Stimulated activated CD4-positive, alpha-beta T cell treated with anti-CD3 and anti-CD28 coated beads, Interleukin-1b, Interleukin-23, amount 100 ng/mL, for 1 hour (primary cell): ENCODE results near the gene PHTF2.

Source experiments
- DNase-seq, 2 donors: peaks; one replicate each; pipeline ENCODE4 v3.0.0-alpha.2; 2020; ENCODE audit warnings: low read depth in 2 of 2

Gene PHTF2

GRCh38 chr7:77877791-77878190 lies 79.2 kb downstream of the PHTF2 start:
- DNase-seq, result no peak

GRCh38 chr7:77878500-77878899 lies 79.9 kb downstream of the PHTF2 start:
- DNase-seq, result no peak

GRCh38 chr7:77879272-77879671 lies 80.7 kb downstream of the PHTF2 start:
- no peak for DNase-seq

DNA sequence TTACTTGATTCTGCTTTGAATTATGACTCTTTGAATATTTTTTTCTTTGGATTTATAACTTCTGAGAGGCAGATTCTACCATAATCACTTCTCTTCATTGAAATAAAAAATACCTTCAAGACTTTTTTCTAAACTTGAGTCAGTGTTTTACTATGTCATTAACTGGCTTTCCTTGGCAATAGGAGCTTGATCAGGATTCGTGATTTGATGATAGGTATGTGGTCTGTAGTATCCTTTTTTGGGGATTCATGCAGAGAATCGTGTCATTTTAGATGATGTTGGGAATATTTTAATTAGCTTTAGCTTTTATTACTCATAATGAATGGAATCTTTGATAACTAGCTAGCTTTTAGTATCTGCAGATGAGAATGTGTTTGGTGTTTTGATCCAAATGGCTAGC lies 83.3 kb downstream of the PHTF2 start:
- DNase-seq, result no peak

DNA sequence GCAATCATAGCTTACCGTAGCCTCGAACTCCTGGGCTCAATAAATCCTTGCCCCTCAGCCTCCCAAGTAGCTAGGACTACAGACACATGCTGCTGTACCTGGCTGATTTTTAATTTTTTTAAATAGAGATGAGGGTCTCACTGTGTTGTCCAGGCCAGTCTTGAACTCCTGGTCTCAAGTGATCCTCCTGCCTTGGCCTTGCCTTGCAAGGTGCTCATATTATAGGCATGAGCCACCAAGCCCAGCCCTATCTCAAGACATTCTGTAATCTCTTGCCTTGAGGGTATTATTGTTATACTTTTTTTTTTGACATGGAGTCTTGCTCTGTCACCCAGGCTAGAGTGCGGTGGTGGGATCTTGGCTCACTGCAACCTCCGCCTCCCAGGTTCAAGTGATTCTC lies 86.6 kb downstream of the PHTF2 start:
- DNase-seq, result no peak

GRCh38 chr7:77887567-77887966 lies 89.0 kb downstream of the PHTF2 start:
- DNase-seq, result no peak

DNA sequence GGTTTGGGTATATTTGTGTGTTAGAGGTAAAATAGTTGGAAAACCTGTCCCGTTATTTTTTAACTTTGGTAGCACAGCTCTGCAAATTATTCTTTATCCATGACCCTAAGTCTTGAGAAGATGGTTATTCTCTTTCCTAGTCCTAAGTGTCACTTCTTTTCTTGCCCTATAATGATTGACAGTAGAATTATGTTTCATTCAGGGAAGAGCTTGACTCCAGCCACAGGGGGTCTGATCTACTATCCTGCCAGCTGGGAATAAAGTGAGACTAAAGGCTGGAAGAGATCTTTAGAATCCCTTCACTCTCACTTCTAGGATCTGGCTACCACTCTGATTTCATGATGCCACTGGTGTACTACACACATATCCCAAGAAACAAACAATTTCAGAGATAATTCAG lies 90.4 kb downstream of the PHTF2 start:
- no peak for DNase-seq

DNA sequence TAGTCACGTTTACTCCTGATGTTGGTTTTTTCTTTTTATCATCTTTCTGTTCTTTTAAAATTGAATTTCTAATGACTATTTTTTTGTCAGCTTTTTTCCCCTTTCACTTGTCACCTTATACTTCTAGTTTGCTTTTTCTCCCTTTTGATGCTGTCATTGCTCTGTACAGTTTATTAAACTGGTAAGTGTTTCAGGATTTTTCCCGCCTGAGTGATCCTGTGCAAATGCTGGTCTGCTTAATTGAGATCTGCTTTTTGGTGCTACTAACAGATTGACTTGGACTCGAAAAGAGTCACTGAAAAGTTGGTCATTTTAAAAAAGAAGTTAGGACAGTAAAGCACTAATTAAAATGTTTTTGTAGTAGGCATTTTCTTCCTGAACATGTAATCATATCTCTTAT lies 95.2 kb downstream of the PHTF2 start:
- no peak for DNase-seq

DNA sequence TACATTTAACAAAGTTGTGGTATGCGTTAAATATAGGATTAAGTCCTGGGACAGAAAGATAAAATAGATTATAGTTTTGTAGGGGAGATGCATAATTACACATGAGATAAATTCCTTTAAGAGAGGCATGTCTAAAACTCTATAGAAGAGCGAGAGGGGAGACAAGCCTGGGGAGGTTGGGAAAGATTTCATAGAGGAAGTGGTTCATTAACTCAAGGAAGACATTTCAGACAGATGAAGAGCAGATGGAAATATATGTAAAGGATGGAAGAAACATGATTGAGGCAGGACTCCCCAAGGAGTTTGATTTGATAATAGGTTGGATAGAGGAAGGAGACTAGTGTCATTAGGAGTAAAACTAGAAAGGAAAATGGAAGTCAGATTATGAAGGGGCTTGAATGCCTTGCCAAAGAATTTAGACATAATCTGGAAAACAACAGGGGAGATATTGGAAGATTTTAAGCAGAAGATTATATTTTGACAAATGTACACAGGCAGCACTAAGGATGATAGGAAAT lies 96.1 kb downstream of the PHTF2 start:
- DNase-seq, result no peak

DNA sequence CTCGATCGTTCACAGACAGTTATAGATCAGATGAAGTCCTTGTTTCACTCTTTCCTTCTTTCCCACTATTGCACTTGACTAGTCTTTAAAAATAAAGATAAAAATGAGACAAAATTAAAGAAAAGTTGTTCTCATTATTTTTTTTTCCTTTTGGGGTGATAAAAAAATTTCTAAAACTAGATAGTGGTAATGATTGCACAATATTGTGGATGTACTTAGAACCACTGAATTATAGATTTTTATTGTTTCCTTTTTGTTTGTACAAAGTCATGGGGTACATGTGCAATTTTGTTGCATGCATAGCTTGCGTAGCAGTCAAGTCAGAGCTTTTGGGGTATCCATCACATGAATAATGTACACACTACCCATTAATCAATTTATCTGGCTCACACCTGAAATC lies 97.3 kb downstream of the PHTF2 start:
- DNase-seq, result no peak

- no peak for DNase-seq
These were observed 98.5 kb downstream of the PHTF2 start for GRCh38 chr7:77897004-77897547.

DNA sequence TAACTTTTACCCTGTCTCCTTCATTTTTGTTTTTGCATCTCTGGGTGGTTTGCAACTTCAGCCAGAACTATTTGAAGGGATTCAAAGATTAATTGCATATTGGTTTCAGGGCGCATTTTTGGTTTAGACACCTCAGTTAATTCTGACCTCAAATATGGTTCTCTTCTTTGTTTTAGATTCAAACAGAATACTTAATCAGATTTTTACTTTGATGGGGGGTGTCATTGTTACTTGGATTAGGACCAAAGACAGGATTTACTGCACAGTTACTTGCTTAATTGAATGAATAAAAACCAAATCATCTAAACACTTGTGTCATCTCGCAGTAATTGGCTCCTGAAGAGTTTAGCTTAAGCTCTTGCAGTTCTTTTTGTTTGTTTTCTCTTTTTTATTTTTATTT lies 100.9 kb downstream of the PHTF2 start:
- no peak for DNase-seq

- DNase-seq, result no peak
These were observed 105.0 kb downstream of the PHTF2 start for GRCh38 chr7:77903597-77903996.

- no peak for DNase-seq
These were observed 105.7 kb downstream of the PHTF2 start for GRCh38 chr7:77904252-77904651.

- DNase-seq, result no peak
These were observed 108.7 kb downstream of the PHTF2 start for GRCh38 chr7:77907281-77907680.

DNA sequence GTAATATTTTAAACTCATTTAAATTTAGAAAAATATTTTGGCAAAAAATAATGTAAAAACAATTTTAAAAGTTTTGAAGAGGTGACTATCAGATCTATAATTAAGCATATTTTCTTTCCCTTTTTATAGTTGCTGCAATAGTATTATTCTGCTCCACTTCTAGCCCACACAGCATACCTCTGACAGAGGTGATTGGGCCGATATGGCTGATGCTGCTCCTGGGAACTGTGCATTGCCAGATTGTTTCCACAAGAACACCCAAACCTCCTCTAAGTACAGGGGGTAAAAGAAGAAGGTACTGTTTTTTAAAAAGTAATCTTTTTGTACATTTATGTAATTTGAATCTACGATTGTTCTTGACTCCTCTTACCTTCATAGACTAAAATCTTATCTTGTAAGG lies 110.1 kb downstream of the PHTF2 start:
- DNase-seq, result no peak

DNA sequence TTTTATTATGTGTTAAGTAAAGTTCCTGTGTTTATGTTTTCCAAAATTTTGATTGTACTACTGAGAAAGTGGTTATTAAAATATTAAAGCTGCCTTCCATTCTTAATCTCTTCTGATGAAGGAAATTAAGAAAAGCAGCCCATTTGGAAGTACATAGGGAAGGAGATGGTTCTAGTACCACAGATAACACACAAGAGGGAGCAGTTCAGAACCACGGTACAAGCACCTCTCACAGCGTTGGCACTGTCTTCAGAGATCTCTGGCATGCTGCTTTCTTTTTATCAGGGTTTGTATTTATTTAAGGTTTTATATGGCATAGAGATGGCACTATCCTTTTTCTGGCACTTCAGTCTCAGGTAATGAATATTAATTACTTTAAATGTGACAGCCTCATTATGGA lies 111.6 kb downstream of the PHTF2 start:
- DNase-seq, result no peak

DNA sequence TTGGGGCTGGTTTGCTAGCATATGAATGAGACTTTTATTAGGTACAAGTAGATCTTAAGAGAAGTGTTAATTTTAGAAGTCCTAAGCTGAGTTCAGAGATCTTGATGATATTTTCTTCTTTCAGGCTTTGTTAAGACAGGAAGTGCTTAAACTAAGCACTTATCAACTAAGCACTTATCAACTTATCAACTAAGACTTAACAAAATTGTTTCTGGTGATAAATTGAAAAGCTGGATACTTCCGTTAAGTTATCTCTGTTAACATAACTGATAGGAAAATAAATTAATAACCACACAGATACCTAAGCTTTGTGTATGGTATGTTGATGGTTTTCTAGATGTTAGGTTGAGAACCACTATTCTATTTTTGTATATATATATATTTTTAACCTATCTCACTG lies 113.7 kb downstream of the PHTF2 start:
- DNase-seq, result no peak

DNA sequence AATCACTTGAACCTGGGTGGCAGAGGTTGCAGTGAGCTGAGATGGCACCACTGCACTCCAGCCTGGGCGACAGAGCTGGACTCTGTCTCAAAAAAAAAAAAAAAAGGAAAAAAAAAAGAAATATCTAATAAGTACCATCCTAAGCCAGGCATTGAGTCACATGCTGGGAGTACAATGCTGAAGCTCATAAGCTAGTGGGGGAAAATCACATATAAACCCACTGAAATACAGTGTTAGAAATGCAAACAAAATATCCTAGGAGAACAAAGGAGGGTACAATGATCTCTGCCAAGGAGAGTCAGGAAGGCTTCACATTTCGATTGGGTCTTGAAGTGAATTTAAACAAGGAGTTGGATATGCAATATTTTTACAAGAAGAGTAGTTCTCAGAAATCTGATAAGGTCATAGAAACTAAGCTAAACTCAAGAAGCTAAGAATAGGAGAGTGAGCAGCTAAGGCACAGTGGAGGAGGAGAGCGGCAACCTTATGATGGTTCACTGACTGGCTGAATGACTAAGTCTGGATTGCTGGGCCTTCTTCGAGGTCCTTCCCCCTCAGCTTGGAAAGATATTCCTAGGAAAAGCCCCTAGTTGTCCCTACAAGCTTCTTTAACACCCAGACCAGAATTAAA lies 115.5 kb downstream of the PHTF2 start:
- DNase-seq, result no peak

DNA sequence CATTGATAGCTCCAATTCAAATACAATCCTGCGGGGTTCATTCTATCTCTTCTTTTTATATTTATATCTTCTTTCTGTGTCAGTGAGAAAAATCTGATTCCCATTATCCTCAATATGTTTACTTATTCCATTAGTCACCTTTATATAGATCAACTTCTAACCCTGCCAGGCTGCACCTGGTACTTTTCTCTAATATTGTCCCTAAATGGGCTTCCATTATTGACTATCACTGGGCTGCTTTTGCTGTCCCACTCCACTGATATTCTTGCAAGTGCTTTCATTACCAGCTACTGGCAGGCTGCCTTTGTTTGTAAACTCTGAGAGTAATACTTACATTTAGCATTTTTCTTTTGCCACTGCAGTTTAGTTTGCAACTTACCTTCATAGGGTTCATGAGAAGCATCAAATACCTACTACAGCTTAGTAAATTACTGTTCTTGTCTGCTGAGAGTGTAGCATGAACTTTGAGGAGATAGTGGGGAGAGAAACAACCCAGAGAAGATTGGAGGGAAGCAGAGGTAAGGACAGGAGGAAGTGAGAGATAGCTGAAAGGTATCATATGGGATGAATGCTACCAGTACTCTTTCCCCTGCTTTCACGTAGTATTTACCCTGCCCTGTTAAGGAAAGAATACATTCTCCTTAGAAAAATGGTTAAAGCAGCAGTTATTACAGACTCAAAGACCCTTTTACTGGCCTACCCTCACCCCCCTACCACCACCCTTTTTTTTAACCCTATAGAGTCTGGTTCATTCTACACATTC lies 119.1 kb downstream of the PHTF2 start:
- DNase-seq, result no peak

GRCh38 chr7:77918676-77919075 lies 120.1 kb downstream of the PHTF2 start:
- DNase-seq, result no peak

- no peak for DNase-seq
These were observed 124.8 kb downstream of the PHTF2 start for GRCh38 chr7:77923419-77923818.

GRCh38 chr7:77930496-77930895 lies 131.9 kb downstream of the PHTF2 start:
- no peak for DNase-seq
